Activated CD4-positive, alpha-beta T cell treated with anti-CD3 and anti-CD28 coated beads, Interleukin-2, Interleukin-6, amounts not matched to agents 100 ng/mL and 50 ng/mL, durations not matched to agents 16 hours and 8 hours (primary cell): ENCODE measurements around the gene LDLRAD4.
A peak's percentile ranks its signal among the peaks of the same experiment; 100 is the strongest.
"Not testable (repeated sequence)": the region's sequence is repeated elsewhere in the genome, so short reads cannot be mapped to it uniquely, and the experiment has no call there.

Experiments used
- DNase-seq: peaks from one replicate; pipeline ENCODE4 v3.0.0-alpha.2; 2020

The LDLRAD4 gene

DNA sequence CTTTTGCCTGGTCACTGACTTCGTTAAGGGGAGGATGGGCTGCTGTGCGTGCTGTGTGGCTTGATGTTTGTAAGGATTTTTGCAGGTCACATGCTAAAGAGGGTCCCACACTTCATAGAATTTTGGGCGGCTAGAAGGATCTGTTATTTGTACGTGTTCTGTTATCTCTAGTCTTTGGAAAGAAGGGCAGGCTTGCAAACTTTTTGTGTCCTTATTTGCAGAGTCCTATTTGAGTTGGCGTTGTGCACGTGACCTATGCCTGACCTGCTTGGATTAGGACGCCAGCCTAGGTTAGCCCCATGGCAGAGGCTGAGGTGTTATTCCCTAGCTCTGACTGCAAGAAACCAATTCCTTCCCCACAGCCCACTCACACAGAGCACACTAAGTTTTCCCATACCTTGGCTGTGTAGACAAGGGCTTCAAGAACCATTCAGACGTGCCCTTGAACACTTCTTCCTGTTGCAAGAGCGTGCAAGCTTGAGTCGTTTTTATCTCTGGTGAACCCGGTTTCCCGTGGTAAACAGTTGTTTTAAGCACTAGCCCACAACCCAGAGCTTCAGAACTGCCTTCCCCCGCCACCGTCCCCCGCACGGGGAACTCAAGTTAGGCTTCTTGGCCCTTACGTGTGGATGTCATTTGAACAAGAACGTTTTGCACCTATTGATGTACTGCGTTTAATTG lies 94.6 kb downstream of the LDLRAD4 start:
- DNase-seq: peak; percentile 10

DNA sequence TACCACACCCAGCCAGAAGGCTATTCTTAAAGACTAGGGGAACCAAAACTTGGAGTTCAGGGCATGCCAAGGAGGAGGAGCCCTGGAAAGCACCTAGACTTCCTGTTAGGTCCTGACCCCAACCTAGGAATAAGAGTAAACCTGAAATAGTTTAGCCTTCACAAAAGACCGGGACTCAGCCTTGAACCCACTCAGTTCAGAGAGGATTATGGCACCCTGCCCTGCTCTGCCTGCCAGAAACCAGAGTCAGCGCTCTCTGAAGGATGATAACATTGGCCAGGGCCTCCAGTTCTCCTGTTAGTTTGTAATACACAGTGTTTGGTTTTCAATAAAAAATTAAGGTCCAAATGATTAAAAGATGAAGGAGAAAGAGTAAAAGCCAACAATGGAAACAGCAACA lies 96.4 kb downstream of the LDLRAD4 start:
- no peak for DNase-seq

DNA sequence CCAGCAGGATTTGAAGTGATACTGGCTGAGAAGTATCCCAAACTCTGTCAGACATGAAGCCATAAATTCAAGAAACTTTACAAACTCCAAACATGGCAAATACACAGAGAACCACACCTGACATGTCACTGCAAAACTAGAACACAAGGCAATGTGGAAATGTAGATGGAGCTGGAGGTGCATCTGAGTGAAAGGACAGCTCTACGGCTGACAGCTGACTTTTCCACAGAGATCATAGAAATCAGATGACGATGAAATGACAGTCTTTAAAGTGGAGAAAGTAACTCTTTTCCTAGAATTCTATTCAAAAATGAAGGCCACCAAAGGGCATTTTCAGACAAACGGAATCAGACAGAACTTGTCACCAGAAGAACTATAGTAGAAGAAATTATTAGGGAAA lies 97.5 kb downstream of the LDLRAD4 start:
- no peak for DNase-seq

GRCh38 chr18:13317801-13318200 lies 99.2 kb downstream of the LDLRAD4 start:
- no peak for DNase-seq

GRCh38 chr18:13318731-13319501 lies 100.4 kb downstream of the LDLRAD4 start:
- DNase-seq: no peak

DNA sequence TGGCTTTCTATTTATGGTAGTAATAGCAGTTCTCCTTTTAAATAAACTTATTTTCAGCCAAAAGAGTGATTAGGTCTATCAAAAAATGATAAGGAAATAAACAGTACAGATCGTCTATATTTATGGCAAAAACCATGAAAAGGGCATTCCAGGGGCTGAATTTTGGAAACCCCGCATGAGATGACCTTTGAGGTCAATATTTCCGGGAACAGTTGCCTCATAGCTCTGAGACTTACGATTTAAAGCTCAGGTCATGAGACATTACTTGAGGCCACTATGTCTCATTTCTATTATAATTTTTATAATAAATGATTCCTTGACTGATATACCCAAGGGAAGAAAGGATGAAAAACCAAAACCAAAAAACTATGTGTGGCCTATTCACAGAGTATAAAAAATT lies 101.1 kb downstream of the LDLRAD4 start:
- no peak for DNase-seq

DNA sequence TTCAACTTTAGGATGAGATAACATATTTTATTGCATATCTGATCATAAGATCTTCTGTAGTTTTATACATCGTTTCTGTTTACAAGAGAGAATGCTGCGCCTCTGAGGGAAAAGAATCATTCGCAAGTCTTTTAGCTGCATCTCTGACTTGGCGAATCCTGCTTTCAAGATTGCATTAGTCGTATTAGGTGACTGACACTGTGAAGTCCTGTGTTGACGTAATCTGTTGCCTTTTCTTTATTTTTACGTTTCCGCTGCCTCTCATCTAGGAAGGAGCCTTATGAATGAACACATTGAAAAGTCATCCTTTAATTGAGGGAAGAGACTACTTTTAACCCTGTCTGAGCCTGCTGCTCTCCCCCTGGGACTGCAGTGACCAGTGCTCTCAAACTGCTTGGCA lies 101.5 kb downstream of the LDLRAD4 start:
- no peak for DNase-seq

DNA sequence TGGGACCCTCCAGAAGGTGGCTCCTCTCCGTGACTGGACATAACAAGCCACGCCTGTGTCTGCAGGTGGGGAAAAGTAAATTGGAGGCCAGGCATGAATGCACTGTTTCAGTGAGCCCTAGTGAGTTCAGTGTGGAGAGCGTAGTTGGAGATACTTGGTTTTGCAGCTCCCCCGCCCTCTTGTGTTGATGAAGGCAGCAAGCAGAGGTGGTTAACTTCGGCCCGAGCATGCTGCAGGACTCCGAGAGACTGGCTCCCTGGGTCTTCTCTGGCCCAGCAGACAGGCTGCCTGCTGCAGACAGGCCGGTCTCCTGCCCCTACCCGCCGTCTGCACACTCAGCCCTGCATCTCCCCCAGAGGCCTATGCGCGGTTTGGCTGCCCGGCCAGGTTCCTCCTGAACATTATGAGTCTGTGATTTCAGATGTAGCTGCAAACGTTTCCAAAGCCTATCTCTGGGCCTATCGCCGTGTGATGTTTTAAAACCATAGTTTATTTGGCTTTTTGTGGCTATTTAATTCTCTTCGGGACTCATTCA lies 102.4 kb downstream of the LDLRAD4 start:
- no peak for DNase-seq

DNA sequence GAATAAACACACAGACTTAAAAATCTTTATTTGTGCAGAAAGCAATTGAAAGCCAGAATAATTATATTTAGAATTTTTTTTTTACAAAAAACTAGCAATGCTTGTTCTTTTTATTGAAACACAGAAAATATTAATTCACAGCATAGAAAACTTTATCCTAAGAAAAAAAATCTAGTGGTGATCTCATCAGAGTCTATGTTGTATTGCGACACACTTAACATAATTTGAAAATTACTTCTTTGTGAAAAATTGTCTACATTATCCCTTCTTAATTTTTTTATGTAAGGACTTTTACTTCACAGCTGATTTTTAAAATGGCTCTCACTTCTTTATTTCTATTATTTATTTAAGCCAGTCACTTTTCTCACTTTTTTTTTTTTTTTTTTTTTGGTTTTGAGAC lies 103.4 kb downstream of the LDLRAD4 start:
- DNase-seq: no peak

- DNase-seq: no peak
Observed at GRCh38 chr18:13323186-13323585, 104.6 kb downstream of the LDLRAD4 start.

DNA sequence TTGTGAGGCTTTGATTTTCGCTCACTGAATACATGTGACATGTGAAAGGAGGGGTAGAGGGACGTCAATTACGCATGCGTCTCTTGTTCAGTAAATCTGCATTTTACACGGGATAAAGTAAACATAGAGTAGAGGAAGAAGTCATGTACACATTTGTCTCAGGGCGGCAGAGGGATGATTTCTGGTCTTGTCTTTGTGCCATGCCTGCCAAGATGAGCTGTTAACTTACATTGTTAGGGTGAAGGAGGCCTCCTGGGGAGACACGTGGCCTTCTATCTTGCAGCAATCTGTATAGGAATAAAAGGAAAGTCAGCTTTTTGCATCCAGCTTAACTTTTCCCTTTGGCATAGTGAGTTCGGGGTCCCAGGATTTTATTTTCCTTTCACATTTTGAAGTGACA lies 106.3 kb downstream of the LDLRAD4 start:
- no peak for DNase-seq

GRCh38 chr18:13328213-13328612 lies 109.7 kb downstream of the LDLRAD4 start:
- no peak for DNase-seq

DNA sequence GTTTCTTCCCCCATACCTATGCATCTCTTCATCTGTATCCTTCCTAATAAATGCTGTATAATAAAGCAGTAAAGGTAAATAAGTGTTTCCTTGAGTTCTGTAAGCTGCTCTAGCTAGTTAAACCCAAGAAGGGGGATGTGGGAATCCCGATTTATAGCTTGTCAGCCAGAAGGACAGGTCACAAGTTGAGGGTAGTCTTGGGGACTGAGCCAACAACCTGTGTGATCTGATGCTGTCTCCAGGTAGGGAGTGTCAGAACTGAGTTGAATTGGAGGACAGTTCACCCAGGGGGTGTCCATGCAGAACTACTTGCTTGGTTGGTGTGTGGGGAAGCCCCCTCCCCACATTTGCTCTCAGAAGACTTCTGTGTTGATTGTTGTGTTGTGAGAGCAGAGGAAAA lies 112.4 kb downstream of the LDLRAD4 start:
- DNase-seq: no peak

GRCh38 chr18:13331846-13332245 lies 113.3 kb downstream of the LDLRAD4 start:
- no peak for DNase-seq

DNA sequence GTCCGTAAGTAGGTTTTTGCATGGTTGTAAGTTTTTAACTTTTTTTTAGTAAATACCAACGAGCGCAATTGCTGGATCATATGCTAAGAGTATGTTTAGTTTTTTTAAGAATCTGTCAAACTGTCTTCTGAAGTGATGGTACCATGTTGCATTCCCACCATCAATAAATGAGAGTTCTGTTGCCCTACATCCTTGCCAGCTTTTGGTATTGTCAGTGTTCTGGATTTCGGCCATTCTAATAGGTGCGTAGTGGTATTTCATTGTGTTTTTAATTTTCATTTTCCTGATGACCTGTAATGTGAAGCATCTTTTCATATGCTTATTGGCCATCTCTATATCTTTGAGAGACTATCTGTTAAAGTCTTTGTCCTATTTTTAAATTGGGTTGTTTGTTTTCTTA lies 114.3 kb downstream of the LDLRAD4 start:
- DNase-seq: no peak

DNA sequence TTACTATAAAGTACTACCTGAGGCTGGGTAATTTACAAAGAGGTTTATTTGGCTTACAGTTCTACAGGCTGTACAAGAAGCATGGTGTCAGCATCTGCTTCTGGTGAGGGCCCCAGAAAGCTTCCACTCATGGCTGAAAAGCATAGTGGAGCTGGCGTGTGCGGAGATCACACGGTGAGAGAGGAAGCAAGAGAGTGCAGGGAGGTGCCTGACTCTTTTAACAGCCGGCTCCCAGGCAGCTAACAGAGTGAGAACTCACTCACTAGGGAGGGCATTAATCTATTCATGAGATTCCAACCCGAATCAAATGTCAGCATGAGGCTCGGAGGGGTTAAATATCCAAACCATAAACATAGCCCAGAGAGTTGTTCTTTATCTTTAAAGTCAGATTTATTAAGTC lies 117.3 kb downstream of the LDLRAD4 start:
- DNase-seq: no peak

GRCh38 chr18:13336841-13337240 lies 118.3 kb downstream of the LDLRAD4 start:
- no peak for DNase-seq

DNA sequence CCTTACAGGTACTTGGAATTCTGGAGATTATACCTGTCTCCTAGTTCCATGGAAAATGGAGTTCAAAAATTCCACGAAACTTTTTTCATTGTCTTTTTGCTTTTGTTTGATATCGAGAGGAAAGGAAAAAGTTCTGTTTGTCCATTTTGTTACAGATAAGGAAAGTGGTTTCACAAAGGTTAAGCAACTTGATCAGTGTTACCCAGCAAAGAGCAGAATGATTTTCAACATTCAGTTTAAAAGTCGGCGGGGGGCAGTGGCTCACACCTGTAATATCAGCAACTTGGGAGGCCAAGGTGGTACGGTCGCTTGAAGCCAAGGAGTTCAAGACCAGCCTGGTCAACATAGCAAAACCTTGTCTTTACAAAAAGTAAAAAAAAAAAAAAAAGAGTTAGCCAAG lies 118.8 kb downstream of the LDLRAD4 start:
- no peak for DNase-seq

DNA sequence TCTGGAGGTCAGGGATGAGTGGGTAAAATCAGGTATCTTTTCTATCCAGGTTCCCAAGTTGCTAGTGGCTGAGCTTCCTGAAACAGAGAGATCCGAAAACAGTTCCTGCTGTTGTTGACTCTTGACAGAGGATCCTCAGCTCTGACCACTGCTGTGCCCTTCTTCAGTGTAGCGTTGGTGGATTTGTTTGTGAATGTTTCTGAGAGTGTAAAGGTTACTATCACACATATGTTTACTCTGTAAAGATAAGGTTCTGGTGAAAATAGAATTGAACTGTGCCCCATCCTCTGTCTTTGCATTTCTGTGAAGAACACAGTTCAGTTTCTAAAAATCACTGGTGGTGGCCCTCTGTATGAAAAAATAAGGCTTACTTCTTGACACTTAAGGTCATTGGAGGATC lies 119.8 kb downstream of the LDLRAD4 start:
- DNase-seq: no peak

DNA sequence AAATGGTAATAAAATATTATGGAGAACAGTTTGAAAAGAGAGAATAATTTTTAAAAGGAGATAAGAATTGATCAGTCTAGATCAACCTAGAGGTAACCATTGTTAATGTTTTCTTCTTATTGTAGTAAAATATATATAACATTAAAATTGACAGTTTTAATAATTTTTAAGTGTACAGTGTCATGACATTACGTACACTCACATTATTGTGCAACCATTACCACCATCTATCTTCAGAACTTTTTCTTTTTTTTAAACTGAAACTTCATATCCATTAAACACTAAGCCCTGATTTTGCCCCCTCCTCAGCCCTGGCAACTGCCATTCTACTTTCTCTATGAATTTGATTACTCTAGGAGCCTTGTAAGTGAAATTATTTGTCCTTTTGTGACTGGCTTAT lies 121.1 kb downstream of the LDLRAD4 start:
- no peak for DNase-seq

GRCh38 chr18:13346449-13346848 lies 127.9 kb downstream of the LDLRAD4 start:
- DNase-seq: not testable (repeated sequence)

DNA sequence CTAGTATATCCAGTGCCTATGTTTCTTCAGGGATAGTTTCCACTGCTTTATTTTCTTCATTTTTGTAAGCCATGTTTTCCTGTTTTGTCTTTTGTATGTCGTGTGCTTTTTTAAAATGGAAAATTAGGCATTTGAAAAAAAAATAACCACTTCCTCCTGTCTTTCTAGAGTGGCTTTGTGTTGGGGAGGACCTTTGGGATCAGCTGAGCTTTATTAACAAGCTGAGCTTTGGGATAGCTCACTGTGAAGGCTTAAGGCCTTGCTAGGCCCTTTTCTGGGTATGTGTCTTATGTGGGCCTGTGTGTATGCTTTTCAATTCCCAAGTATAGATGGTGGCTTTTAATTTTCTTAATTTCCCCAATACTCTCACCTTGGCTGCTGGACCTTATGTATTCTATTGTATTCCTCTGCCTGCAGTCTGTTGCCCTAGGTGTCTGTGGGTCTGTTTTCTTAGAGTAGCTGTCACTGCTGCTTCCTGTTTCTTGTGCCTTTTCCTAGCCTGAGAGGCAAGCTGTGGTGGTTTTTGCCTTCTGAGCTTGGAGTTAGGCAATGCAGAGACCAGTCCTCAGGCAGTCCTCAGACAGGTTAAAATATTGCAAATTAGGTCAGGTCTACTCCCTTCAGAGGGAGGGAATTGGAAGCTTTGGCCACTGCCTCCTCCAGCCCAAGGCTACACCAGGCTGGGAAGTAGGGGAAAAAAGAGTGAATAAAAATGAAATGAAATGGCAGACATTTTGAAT lies 134.7 kb downstream of the LDLRAD4 start:
- DNase-seq: no peak

DNA sequence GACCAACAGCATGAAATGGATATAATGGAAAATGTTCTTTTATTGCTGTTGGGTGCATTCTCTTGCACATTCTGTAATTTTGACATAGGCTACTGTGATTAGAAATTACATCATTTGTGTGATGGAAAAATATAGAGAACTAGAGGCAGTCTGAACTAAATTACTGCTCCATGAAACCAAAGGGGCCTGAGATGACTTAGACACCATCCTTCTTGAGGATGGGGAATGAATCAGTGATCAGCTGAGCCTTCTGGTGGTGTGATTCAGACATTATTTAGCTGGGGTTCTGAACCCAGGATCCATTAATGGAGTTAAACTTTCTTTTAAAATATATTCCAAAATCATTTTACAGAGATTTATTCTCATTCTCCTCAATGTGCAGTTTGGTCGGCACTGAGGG lies 135.8 kb downstream of the LDLRAD4 start:
- no peak for DNase-seq

GRCh38 chr18:13356032-13356431 lies 137.5 kb downstream of the LDLRAD4 start:
- no peak for DNase-seq
